Large intestine (tissue), 1 donor: ENCODE measurements around the gene AMH. TPM values are rescaled to one million over a fixed set of nuclear protein-coding genes. Genes with fewer than 3 reads are reported as not detected.

Experiments used
- polyA plus RNA-seq: library from polyadenylated mRNA; unstranded; fragments of 120-200 nt; gene quantifications from one replicate; pipeline ENCODE4 v1.2.1, GENCODE V29; 2013

The AMH gene
- polyA plus RNA-seq, 1 donor = 4.6 TPM

Other genes with a start within 250 kb of the AMH start
- 96.7 TPM for gene BTBD2, start 233.6 kb upstream of the AMH start, polyA plus RNA-seq
- 86.8 TPM for gene MKNK2, start 198.1 kb upstream of the AMH start, polyA plus RNA-seq
- 20.8 TPM for gene MOB3A, start 153.0 kb upstream of the AMH start, polyA plus RNA-seq
- 4.4 TPM for gene IZUMO4, start 152.4 kb upstream of the AMH start, polyA plus RNA-seq
- gene AP3D1, start 97.8 kb upstream of the AMH start, polyA plus RNA-seq = 103 TPM
- gene DOT1L, start 85.4 kb upstream of the AMH start, polyA plus RNA-seq = 20.3 TPM
- gene PLEKHJ1, start 13.0 kb upstream of the AMH start, polyA plus RNA-seq = 115 TPM
- gene SF3A2, start 12.5 kb upstream of the AMH start, polyA plus RNA-seq = 75.2 TPM
- 2.2 TPM for gene JSRP1, start 7.1 kb downstream of the AMH start, polyA plus RNA-seq
- 0.15 TPM for gene PEAK3, start 32.9 kb downstream of the AMH start, polyA plus RNA-seq
- gene LINGO3, start 58.8 kb downstream of the AMH start, polyA plus RNA-seq = 0.66 TPM
- 152 TPM for gene LSM7, start 79.3 kb downstream of the AMH start, polyA plus RNA-seq
- 112 TPM for gene SPPL2B, start 79.4 kb downstream of the AMH start, polyA plus RNA-seq
- 1.9 TPM for gene TMPRSS9, start 110.9 kb downstream of the AMH start, polyA plus RNA-seq
- 91.2 TPM for gene TIMM13, start 178.3 kb downstream of the AMH start, polyA plus RNA-seq
- 40.2 TPM for gene LMNB2, start 207.6 kb downstream of the AMH start, polyA plus RNA-seq
- gene GADD45B, start 226.8 kb downstream of the AMH start, polyA plus RNA-seq = 23.2 TPM